Cerebellar cortex (tissue), 1 donor: ENCODE data around the gene TBRG1.
"Not testable (repeated sequence)": the region's sequence is repeated elsewhere in the genome, so short reads cannot be mapped to it uniquely, and the experiment has no call there.

ENCODE experiments used
- DNase-seq: peaks from one replicate; pipeline ENCODE4 v3.0.0-alpha.2; 2015; ENCODE audit warnings: low spot score

TBRG1 gene, protein sequence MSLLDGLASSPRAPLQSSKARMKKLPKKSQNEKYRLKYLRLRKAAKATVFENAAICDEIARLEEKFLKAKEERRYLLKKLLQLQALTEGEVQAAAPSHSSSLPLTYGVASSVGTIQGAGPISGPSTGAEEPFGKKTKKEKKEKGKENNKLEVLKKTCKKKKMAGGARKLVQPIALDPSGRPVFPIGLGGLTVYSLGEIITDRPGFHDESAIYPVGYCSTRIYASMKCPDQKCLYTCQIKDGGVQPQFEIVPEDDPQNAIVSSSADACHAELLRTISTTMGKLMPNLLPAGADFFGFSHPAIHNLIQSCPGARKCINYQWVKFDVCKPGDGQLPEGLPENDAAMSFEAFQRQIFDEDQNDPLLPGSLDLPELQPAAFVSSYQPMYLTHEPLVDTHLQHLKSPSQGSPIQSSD

DNA sequence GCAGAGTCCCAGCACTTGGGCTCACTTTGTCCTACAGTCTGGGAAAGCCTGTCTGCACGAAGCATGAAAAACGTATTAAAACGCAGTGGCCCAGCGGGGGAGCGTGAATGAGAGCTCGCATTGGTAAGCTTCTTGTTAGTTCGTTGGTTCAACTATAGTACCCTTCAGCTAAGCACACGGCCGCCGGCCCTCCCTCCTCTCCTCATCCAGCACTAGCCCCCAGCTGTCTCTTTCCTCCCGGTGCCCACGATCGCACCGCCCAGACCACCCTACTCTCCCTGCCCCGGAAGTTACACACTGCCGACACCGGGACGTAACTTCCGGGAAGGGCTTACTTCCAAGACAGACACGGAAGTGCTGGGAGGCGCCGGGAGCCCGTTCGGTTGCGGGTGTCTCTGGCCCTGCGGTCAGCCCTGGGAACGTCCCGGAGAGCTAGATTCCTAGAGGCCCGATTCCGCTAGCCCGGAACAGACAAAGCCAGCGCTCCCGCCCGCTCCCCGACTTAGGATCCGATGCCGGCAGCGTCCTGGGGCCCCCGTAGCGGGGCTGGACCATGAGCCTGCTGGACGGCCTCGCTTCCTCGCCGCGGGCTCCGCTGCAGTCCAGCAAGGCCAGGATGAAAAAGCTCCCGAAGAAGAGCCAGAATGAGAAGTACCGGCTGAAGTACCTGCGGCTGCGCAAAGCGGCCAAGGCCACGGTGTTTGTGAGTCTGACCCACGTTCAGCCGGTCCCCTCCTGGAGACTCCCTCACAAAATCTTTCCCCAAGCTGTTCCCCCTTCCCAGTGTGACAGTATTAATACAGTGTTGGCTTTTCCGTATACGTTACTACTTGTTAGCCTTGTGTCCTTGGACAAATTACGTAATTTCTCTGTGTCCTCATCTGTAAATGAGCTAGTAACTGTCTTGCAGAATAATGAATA, at the start of gene TBRG1:
TBRG1 (plus strand) TSS at position 334 of the 921 bp plus-strand sequence; CDS start at position 554, 220 bp downstream.
- DNase-seq, result peak; percentile 96

DNA sequence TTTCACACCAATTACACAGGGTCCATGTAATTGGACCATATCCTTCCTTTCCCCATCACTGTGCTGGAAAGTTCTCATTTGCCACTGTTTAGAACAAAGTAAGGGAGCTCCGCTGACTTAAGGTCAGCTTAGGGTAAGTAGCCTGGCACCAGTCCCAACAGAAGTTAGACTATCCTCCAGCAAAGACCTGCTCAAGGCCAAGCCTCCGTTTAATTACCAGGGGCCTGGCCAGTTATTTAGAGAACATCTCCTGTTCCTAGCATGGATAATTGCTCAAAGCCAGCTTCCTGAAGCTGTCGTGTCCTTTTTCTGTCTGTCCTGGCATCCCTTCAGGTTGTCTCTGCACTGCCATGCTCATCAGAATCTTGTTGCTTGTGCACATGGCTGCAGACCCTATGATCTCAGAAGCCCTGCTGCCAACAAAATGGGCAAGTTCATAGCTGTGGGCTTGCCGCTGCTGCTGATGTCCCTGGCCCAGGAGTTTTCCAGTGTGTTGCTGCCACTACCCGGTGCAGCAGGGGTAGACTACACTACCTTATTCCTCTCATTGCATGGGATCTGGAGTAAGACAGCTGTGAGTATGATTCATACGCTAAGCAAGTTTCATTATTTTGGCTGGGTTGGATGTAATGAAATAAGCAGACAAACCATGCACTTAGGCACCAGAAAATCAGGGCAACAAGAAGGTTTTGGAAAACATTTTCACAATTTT, 44.8 kb upstream of the TBRG1 start:
- no peak for DNase-seq

DNA sequence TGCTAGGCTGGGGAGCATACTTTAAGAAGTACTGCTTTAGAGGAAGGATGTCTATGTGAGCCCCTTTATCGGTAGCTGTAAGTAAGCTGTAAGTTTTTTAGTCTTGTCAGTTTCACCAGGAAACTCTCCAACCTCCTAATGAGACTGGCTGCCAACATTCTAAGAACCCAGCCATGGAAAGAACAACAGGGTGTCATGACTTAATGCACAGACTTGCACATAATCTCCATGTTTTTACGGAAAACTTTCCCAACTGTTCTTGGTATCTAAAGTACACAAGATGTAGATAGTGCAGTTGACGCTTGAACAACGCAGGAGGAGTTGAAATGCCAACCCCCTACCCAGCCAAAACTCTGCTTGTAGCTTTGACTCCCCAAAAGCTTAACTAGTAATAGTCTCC, 43.9 kb upstream of the TBRG1 start:
- no peak for DNase-seq

DNA sequence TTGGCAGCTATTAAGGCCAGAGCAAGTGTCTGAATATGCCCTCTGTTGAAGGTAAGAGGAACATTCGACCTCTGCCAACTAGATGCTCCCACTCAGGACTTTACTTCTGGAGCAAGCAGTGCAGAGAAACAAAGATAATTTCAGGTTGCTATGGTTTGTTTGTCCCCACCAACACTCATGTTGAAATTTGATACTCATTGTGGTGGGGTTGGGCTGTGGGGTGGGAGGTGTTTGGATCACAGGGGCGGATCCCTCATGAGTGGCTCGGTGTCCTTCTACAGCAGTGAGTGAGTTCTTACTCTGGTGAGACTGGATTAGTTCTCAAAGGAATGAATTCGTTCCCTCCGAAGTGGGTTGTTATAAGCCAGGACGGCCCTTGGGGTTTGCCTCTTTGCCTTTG, 40.8 kb upstream of the TBRG1 start:
- no peak for DNase-seq

DNA sequence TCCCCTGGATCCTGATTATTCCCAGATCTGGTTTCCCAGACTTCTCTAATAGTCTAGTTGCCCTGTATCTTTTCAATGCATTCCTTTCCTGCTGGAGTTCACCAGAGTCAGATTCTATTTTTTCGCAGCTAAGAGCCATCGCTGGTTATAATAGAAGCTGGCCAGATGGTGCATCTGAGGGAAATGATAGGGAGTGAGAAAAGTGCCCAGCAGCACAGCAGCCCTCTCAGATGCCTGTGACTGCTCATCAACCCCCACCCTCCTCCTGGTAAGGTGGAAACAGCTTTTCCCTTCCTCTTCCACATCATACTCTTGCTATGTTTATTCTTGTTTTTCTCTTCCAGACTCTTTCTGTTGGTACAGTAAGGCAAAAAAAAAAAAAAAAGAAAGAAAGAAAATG, 40.1 kb upstream of the TBRG1 start:
- DNase-seq, result no peak

DNA sequence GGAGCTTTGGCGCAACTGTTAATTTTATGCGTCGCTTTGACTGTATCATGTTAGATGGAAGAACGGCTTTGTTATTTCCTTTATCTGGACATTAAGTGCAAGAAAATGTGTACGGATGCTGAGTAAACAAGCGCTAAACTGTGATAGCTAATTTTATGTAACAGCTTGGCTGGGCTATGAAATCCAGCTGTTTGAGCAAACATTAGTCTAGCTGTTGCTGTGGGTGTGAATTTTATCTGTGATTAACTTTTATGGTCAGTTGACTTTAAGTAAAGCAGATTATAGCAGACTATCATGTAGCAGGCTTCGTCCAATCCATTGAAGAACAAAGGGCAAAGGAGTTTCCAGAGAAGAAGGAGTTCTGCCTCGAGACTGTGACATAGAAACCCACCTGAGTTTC, 38.9 kb upstream of the TBRG1 start:
- DNase-seq, result no peak

DNA sequence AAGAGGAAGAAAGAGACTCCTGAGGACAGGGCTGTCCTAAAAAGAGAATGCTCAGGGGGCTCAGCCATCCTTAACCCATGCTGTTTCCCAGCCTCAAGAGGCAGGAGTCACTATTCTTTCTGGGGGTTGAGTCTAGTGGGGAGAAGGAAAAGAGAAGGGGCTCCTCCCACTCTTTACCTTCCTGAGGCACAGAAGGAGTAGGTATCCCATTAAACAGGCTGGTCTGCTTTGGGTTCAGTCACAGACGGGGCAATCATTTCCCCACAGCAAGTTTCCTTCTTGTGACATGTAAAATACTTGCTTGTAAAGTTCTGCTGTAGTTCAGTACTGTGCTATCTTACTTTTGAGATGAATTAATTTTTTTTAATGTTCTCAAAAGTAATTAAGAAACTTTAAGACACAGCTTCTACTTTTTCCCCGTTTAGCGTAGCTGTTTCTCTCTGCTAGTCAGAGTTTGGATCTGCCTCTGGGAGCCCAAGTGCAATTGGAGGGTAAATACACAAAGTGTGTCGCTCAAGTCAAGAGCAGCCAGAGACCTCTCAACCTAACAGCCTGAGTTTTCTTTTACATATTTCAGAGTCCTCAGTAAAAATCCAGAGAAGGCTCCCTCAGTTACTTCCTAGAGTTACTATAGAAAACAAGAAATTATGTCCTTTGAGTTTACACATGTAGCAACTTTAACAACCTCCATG, 37.8 kb upstream of the TBRG1 start:
- DNase-seq, result no peak

DNA sequence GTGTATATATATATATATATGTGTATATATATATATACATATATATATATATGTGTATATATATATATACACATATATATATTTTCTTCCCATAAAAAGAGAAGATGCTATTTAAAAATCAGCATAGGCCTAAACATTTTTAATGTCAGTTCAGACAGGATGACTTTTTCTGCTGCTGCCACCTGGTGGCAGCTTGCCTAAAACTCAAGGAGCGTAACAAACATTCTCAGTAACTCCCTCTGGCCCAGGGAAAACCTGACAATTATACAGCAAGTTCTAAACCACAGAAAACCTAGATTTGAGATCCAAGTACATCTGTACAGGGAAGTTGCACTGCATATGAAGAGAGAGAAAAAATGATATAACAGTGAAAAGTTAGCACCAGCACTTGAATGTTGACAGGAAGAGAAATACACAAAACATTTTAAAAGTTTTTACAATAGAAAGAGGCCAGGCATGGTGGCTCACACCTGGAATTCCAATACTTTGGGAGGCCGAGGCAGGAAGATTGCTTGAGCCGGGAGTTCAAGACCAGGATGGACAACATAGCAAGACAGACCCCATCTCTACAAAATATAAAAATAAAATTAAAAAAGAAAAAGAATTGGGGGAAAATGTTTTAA, 36.3 kb upstream of the TBRG1 start:
- DNase-seq, result peak; percentile 62

DNA sequence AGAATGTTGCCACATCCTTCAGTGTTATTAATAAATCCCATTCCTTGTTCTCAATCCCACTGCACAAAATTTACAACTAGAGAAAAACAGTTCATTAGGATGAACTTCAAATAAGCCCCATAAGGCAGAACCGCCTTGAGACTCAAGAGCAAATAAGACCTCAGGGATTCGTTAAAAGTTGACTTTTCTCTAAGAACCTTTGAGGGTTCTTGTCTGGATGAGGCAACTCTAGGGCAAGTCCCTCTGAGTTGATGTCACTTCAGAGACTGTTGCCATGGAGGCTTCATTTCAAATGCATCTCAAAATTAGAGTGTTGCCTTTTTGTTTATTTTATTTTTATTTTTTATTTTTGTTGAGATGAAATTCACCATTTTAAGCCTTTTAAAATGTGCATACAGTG, 31.2 kb upstream of the TBRG1 start:
- no peak for DNase-seq

DNA sequence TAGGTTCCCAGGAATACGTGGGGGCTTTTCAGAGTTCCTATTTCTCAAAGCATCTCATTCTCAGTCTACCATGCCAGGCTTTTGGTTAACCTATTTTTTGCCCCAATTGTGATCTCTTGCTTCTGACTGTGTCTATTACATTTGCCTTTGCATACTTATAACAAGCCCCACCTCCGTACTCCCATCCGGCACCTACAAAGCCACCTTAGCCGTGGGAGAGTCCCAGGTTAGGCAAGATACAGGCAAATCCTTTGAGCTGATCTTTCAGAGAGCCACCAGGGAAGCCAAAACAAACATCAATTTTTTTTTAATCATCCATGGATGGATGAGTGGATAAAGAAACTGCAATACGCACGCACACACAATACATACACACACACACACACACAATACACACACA, 30.0 kb upstream of the TBRG1 start:
- DNase-seq, result no peak

DNA sequence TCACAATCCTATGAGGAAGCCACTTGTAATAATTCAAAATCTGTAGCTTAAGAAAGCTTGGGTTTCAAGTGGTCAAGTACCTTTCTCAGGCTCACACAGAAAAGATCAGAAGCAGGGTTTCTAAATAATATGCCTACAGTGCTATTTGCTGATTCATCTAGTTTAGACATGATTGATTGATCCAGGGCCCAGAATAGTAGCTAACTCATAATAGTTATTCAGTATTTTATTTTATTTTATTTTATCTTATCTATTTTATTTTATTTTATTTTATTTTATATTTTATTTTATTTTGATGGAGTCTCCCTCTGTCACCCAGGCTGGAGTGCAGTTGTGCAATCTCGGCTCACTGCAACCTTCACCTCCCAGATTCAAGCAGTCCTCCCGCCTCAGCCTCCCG, 27.4 kb upstream of the TBRG1 start:
- DNase-seq, result no peak

DNA sequence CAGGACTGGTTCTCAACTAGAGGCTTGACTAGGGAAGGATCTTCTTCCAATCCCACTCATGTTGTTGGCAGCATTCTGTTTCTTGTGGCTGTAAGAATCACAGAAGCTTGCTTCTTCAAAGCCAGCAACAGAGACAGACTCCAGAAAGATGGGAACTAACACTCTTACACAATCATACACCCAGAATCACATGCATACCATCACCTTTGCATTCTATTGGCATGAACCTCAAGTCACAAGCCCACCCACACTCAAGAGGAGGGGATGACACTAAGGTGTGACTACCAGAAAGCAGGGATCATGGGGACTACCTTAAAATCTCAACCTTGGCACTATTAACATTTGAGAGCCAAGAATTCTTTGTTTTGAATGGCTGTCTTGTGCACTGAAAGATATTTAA, 25.0 kb upstream of the TBRG1 start:
- DNase-seq, result no peak

DNA sequence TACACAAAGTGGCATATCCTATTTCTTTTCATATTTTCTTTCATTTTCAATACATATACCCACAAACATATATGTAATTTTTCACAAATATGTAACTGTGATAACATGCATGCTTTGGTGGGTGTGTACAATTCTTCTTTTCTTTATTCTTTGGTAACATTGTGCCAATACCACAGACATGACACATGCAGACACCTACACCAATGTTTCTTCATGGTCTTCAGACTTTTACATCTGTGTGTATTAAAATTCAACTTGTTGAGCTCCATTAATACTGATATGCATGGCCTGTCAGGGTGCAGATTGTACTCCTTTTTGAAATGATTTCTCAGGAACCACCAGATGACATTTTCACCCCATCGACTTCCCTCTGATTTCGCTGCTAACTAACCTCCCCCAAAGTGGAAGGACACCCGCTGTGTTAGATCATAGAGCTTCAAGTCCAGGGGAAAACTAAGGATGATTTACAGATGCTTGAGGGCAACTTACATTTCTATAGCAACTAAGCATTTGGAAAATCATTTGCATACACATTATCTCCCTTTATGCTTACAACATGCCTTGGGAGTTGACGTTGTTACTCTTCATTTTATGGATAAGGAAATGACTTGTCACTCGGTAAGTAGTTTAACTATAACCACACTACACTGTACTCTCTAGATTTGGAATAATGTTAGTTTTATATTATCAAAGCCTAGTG, 21.9 kb upstream of the TBRG1 start:
- DNase-seq, result no peak

DNA sequence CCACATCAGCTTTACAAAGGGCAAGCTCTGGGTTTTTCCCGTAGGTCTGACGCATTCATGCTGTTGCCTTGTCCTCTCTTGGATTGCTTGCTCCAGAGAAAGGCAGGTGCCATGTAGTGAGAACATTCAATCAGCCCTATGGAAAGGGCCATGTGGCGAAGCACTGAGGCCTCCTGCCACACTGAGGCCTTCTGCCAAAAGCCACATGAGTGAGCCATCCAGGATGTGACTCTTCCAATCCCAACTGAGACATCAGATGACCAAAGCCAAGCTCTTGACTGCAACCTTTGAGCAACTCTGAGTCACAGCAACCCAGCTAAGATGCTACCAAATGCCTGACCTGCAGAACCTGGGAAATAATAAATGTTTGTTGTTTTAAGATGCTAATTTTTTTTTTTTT, 20.5 kb upstream of the TBRG1 start:
- DNase-seq, result no peak

DNA sequence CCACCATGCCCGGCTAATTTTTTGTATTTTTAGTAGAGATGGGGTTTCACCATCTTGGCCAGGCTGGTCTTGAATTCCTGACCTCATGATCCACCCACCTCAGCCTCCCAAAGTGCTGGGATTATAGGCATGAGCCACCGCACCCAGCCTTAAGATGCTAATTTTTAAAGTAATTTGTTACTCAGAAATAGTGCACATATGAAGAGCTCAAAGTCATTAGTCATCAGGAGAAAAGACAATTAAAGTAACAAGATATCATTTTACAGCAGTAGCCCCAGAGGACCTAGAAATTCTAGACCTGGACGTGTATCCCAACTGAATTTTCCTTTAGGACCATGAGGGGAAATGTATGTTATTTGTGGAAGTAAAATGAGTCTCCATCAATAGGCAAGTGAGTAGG, 19.9 kb upstream of the TBRG1 start:
- DNase-seq, result not testable (repeated sequence)

DNA sequence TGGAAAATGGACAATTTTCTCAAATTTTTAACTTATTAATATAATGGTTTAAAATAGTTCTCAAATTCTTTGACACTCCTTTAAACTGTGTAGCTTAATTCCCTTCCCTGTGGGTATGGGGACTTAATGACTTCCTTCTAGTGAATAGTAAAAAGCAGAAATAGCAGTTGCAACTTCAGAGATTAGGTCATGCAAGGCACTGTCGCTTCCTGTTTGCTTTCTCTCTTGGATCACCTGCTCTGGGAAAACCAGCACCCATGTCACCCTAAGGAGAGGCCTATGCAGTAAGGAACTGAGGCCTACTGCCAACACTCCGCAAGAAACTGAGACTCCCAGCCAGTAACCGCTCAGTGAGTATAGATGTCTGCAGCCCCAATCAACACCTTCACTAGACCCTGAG, 16.9 kb upstream of the TBRG1 start:
- DNase-seq, result no peak

DNA sequence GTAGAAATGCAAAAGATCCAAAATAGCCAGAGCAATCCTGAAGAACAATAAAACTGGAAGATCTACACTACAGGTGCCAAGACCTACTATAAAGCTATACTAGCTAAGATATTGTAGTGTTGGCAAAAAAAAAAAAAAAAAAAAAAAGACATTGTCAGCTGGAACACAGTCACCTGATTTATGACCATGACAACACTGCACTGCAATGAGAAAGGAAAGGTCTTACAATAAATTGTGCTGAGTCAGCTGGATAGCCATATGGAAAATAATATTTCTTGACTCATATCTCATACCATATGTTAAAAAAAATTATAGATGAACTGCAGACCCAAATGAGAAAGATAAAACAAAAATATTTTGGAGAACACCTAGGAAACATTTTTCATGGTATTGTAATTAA, 14.5 kb upstream of the TBRG1 start:
- no peak for DNase-seq

DNA sequence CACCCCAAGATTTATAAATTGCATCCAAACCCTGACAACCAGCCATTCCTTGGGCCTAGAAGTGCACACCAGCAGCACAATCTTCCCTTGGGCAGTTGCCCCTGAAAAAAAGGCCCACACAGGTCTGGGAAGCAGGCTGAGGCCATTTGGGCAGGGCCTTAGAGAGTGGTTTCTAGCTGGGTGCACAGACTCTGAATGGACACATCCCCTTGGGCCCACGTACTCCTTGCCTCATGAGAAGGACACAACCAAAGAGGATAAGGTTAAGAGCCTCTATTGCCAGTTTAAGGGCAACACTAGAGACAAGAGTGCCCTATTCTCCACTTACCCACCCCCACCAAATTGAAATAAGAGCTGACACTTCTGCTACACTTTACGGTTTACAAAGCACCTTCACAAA, 12.4 kb upstream of the TBRG1 start:
- no peak for DNase-seq

DNA sequence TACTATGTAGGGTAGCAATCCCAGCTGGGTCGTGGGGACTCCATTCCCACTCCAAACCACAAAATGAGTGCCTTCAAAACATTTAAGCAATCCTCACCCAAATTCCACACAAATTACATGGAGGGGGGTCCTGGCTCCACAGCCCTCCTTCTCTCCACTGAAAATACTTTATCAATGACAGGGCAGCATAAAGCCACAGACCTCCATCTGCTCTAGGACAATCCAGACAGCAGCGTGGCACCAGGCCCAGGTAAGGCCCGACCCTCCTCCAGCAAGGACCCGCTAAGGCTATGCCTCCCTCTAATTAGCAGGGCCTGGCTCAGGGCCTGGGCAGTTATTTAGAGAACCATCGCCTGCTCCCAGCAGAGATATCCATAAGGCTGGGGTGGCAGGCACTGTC, 11.6 kb upstream of the TBRG1 start, which contains the start of gene PANX3:
PANX3 (plus strand) TSS at position 365 of the 400 bp plus-strand sequence. CDS start 129 bp downstream, outside the sequence.
- DNase-seq, result no peak

DNA sequence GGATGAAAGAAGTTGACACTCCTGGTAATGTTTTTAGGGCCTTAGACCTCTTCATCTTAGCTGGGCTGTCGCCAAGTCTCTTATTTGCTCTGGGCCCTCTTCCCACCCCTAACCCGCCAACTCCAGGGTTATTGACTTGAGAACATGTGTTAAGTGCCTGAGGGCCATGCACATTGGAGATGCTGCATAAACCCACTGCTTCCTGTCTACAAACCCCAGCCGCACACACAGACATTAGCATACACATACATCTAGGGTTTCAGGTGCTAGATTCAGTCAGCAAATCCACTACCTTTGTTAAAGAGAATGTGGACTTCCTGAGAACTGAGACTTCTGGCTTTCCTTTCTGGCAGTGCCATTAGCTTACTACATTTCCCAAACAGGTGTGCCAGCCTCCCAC, 10.6 kb upstream of the TBRG1 start:
- DNase-seq, result no peak
